HCT116 (cell line): ENCODE measurements around the gene DDX28. TPM values are rescaled to one million over a fixed set of nuclear protein-coding genes. Genes with fewer than 3 reads are reported as not detected.

ENCODE experiments used
- ATAC-seq: fragments of 200-7000 bp; cut with Tn5 transposase; 2 replicates; pipeline ENCODE4 v1.9.1; 2020; ENCODE audit warnings: mild to moderate bottlenecking, moderate library complexity
- BruUV-seq: library from RNA; stranded (reverse); fragments of 400-500 nt; replicated peaks from 2 replicates; lab custom pipeline; 2021; lab: Mats Ljungman, UMichigan
- CTCF ChIA-PET: fragments of 300-600 bp; sonication (Branson Sonifier 250); formaldehyde crosslinking; loops from one replicate; lab custom pipeline; 2021; ENCODE audit warnings: antibody characterized with exemption; lab: Charles Lee
- POLR2A ChIA-PET: fragments of 300-600, 350-600 bp; sonication (Branson Sonifier 250); formaldehyde crosslinking; loops from one replicate; lab custom pipeline; 2021; ENCODE audit warnings: antibody characterized with exemption; lab: Charles Lee
- RAD21 ChIA-PET, 2 experiments: fragments of 300-600 bp; sonication (Branson Sonifier 250); formaldehyde crosslinking; loops; one replicate each; lab custom pipeline; 2023; ENCODE audit warnings: low total read pairs in 2 of 2; ENCODE audit not compliant: uncharacterized antibody in 2 of 2, unreplicated experiment in 2 of 2, low non-redundant PET in 1 of 2; lab: Charles Lee
- DNase-seq: peaks from one replicate; pipeline ENCODE4 v3.0.0-alpha.2; 2010; ENCODE audit warnings: low read depth, low spot score
- H2AFZ ChIP-seq: fragments of 200-600 bp; shearing (Covaris generic), sonication (generic); 2 replicates; pipeline ENCODE4 v1.6.1; 2017; ENCODE audit warnings: low read depth, mixed run types, mixed read lengths, antibody characterized with exemption, low read length; ENCODE audit not compliant: poor library complexity, severe bottlenecking
- H3K27ac ChIP-seq: 2 replicates; pipeline ENCODE4 v1.5.1; 2012; ENCODE audit warnings: low read depth, low read length
- H3K27me3 ChIP-seq: fragments of 200-600 bp; sonication (generic); 2 replicates; pipeline ENCODE4 v1.6.1; 2016; ENCODE audit warnings: mixed run types, low read length, mixed read lengths; ENCODE audit not compliant: insufficient read depth
- H3K36me3 ChIP-seq, 2 experiments: fragments of 200-500 bp in 1 of 2; fragments of 200-600 bp in 1 of 2; sonication (Bioruptor generic) in 1 of 2; sonication (generic) in 1 of 2; 2 replicates each; pipeline versions ENCODE4 v1.5.1 to v1.6.1; 2014 to 2016; ENCODE audit warnings: low read length in 2 of 2, inconsistent platforms in 1 of 2, mixed read lengths in 1 of 2, mixed run types in 1 of 2; ENCODE audit not compliant: insufficient read depth in 2 of 2, control insufficient read depth in 1 of 2
- H3K4me1 ChIP-seq, 2 experiments: fragments of 200-600 bp in 1 of 2; sonication (generic) in 1 of 2; 2 replicates each; pipeline versions ENCODE4 v1.5.1 to v1.6.1; 2012 to 2017; ENCODE audit warnings: low read length in 2 of 2, inconsistent platforms in 1 of 2, mild to moderate bottlenecking in 1 of 2, mixed read lengths in 1 of 2, mixed run types in 1 of 2, moderate library complexity in 1 of 2; ENCODE audit not compliant: insufficient read depth in 2 of 2, control insufficient read depth in 1 of 2
- H3K4me2 ChIP-seq: fragments of 200-600 bp; sonication (generic); 2 replicates; pipeline ENCODE4 v1.6.1; 2017; ENCODE audit warnings: mixed run types, low read length, mixed read lengths
- H3K4me3 ChIP-seq, 2 experiments: fragments of 200-600 bp in 1 of 2; sonication (generic) in 1 of 2; replicated peaks in 1 of 2; 2 replicates each; pipeline ENCODE4 v1.5.1; 2011 to 2016; ENCODE audit warnings: low read length in 2 of 2, control low read depth in 1 of 2, low read depth in 1 of 2, mild to moderate bottlenecking in 1 of 2, mixed read lengths in 1 of 2, mixed run types in 1 of 2
- H3K79me2 ChIP-seq: fragments of 200-600 bp; sonication (generic); 2 replicates; pipeline ENCODE4 v1.6.1; 2017; ENCODE audit warnings: mild to moderate bottlenecking, mixed run types, low read length, moderate library complexity, mixed read lengths; ENCODE audit not compliant: insufficient read depth
- H3K9ac ChIP-seq: fragments of 200-600 bp; sonication (generic); 2 replicates; pipeline ENCODE4 v1.6.1; 2016; ENCODE audit warnings: low read length, mixed read lengths
- H3K9me2 ChIP-seq: fragments of 200-600 bp; sonication (generic), shearing (Covaris generic); 2 replicates; pipeline ENCODE4 v1.6.1; 2017; ENCODE audit warnings: mixed run types, mild to moderate bottlenecking, moderate library complexity; ENCODE audit not compliant: insufficient read depth
- H3K9me3 ChIP-seq, 2 experiments: fragments of 200-500 bp in 1 of 2; fragments of 200-600 bp in 1 of 2; sonication (Bioruptor generic) in 1 of 2; sonication (generic) in 1 of 2; 2 replicates each; pipeline ENCODE4 v1.6.1; 2014 to 2017; ENCODE audit warnings: low read length in 2 of 2, mixed read lengths in 2 of 2, inconsistent platforms in 1 of 2, low read depth in 1 of 2, mild to moderate bottlenecking in 1 of 2, mixed run types in 1 of 2, moderate library complexity in 1 of 2; ENCODE audit not compliant: control insufficient read depth in 1 of 2, insufficient read depth in 1 of 2
- H4K20me1 ChIP-seq: fragments of 200-600 bp; sonication (generic), shearing (Covaris generic); 2 replicates; pipeline ENCODE4 v1.6.1; 2017; ENCODE audit warnings: mixed run types, mild to moderate bottlenecking, moderate library complexity; ENCODE audit not compliant: insufficient read depth
- CBX3 ChIP-seq: IDR thresholded peaks from 2 replicates; pipeline ENCODE4 v1.6.1; 2012; ENCODE audit warnings: low read depth
- CEBPB ChIP-seq: IDR thresholded peaks from 2 replicates; pipeline ENCODE4 v1.6.1; 2012; ENCODE audit warnings: low read depth
- ELF1 ChIP-seq: IDR thresholded peaks from 2 replicates; pipeline ENCODE4 v1.6.1; 2012; ENCODE audit warnings: low read depth, borderline replicate concordance
- EZH2phosphoT487 ChIP-seq: fragments of 200-600 bp; IDR thresholded peaks from 2 replicates; pipeline ENCODE4 v1.6.1; 2018; ENCODE audit warnings: antibody characterized with exemption, borderline replicate concordance
- JUND ChIP-seq: IDR thresholded peaks from 2 replicates; pipeline ENCODE4 v1.6.1; 2012
- POLR2A ChIP-seq: IDR thresholded peaks from 2 replicates; pipeline ENCODE4 v1.7.0; 2011; ENCODE audit warnings: borderline replicate concordance; ENCODE audit not compliant: insufficient read depth, insufficient read length; ENCODE audit errors: extremely low read depth
- POLR2AphosphoS5 ChIP-seq: IDR thresholded peaks from 2 replicates; pipeline ENCODE4 v1.6.1; 2011; ENCODE audit warnings: mild to moderate bottlenecking, low read depth, low read length, moderate library complexity
- RAD21 ChIP-seq: IDR thresholded peaks from 2 replicates; pipeline ENCODE4 v1.6.1; 2012; ENCODE audit warnings: low read depth, mild to moderate bottlenecking
- SIN3A ChIP-seq: IDR thresholded peaks from 2 replicates; pipeline ENCODE4 v1.6.1; 2012; ENCODE audit warnings: low read depth
- SP1 ChIP-seq: IDR thresholded peaks from 2 replicates; pipeline ENCODE4 v1.6.1; 2012; ENCODE audit warnings: low read depth
- SRF ChIP-seq: IDR thresholded peaks from 2 replicates; pipeline ENCODE4 v1.6.1; 2012; ENCODE audit warnings: low read depth
- TCF7L2 ChIP-seq: IDR thresholded peaks from 2 replicates; pipeline ENCODE4 v1.7.0; 2011; ENCODE audit warnings: borderline replicate concordance, inconsistent platforms; ENCODE audit not compliant: insufficient read depth, insufficient read length; ENCODE audit errors: extremely low read depth
- ZFX ChIP-seq: fragments of 450-650 bp; IDR thresholded peaks from 2 replicates; pipeline ENCODE4 v1.6.1; 2017
- intact Hi-C: fragments of 100-400 bp; cut with micrococcal nuclease; formaldehyde crosslinking; loops from 2 replicates; pipeline ENCODE4 v1.10.0; 2022
- total RNA-seq: library from RNA; stranded (reverse); gene quantifications from one replicate; pipeline ENCODE4 v1.2.1, GENCODE V29; 2021; ENCODE audit not compliant: unreplicated experiment
- TF ChIP-seq, protein P1 (sequence below): IDR thresholded peaks from 2 replicates; pipeline ENCODE4 v1.6.1; 2012
- TF ChIP-seq, protein P2 (sequence below): IDR thresholded peaks from 2 replicates; pipeline ENCODE4 v1.6.1; 2012
- TF ChIP-seq, protein P3 (sequence below), 3 experiments: fragments of 200-600 bp in 1 of 3; sonication (generic) in 1 of 3; IDR thresholded peaks in 2 of 3; conservative IDR thresholded peaks in 1 of 3; 2 replicates each; pipeline ENCODE4 v1.5.1; 2012 to 2017; ENCODE audit warnings: low read depth in 2 of 3, low read length in 2 of 3, antibody characterized with exemption in 1 of 3, borderline replicate concordance in 1 of 3, control low read depth in 1 of 3, mild to moderate bottlenecking in 1 of 3, mixed read lengths in 1 of 3, mixed run types in 1 of 3, moderate library complexity in 1 of 3; ENCODE audit not compliant: insufficient read depth in 1 of 3
- TF ChIP-seq, protein P4 (sequence below): IDR thresholded peaks from 2 replicates; pipeline ENCODE4 v1.6.1; 2011; ENCODE audit warnings: mild to moderate bottlenecking, low read length, moderate library complexity; ENCODE audit not compliant: insufficient replicate concordance; ENCODE audit errors: extremely low read depth

Gene DDX28
- total RNA-seq, 1 experiment from 2014 or later, result 13.8 TPM

DNA sequence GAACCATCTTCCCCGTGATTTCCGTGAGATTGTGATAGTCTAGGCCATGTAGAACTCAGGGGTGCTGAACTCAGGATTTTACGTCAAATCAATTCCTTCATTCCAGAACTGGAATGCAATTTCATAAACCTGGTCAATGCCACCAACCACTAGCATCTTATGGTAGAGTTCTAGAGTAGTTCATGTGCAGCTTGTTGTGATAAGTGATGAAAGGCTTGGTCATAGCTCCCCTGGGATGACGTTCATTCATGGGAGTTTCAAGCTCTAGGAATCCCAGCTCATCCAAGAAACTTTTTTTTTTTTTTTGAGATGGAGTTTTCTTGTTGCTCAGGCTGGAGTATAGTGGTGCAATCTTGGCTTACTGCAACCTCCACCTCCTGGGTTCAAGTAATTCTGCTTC is 20.0 kb downstream of the DDX28 start:
- Histone ChIP-seq H3K4me1 (no peaks in the 10 kb centered on the region), H2AFZ (no peak overlapping the region), H3K36me3 (no peaks in the 10 kb centered on the region), H3K9ac (no peak overlapping the region), H3K9me3 (no peaks in the 10 kb centered on the region), H3K4me3 (no peak overlapping the region), H3K9me2 (no peaks in the 10 kb centered on the region), H3K79me2 (no peaks in the 10 kb centered on the region), H4K20me1 (no peaks in the 10 kb centered on the region), H3K27me3 (no peaks in the 10 kb centered on the region), H3K4me2 (no peak overlapping the region), H3K27ac (no peak overlapping the region)
- RAD21 ChIA-PET, result no interaction called here
- no peak for ATAC-seq
- no peak for DNase-seq
- POLR2A ChIA-PET, result no interaction called here
- intact Hi-C loops, result no loop called here
- CTCF ChIA-PET, result interaction anchor here (1.1 kb wide), 1 partner anchor 38 kb away, joined by 5 read pairs; no protein-coding TSS in a partner anchor
- BruUV-seq, result no TSS peak
- TF ChIP-seq SRF, result no peak

DNA sequence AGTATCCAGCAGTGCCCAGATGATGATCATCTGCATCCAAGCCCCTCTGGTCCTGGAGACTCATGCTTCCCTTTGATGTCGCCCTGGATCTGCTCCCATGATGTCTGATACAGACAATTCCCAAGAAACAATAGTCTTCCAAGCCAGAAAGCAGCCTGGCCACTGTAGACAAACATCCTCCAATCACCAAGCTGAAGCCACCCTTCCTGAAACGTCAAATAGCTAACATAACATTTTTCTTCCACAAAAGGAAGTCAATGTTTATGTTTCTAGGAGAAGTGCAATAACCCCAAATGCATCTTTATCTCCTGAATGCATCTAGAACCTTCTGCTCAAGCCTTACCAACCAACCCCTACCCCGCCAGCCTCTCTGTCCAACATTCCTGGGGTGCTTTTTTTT is 22.6 kb downstream of the DDX28 start:
- no peaks in the 10 kb centered on the region for H3K9me3 ChIP-seq
- H3K27me3 ChIP-seq, result no peaks in the 10 kb centered on the region
- H2AFZ ChIP-seq, result no peak overlapping the region
- BruUV-seq, result no TSS peak
- peaks cover 0 to 3% of the 10 kb centered on the region in 2 experiments; a peak in 2 of 4 replicates for H3K4me1 ChIP-seq
- H3K4me3 ChIP-seq, result no peak overlapping the region
- H3K36me3 ChIP-seq, result no peaks in the 10 kb centered on the region
- H3K9me2 ChIP-seq, result no peaks in the 10 kb centered on the region
- ATAC-seq, result no peak
- ChIA-PET RAD21 (no interaction called here), POLR2A (no interaction called here), CTCF (no interaction called here)
- no peaks in the 10 kb centered on the region for H4K20me1 ChIP-seq
- DNase-seq, result no peak
- intact Hi-C loops, result no loop called here
- H3K9ac ChIP-seq, result no peak overlapping the region
- H3K79me2 ChIP-seq, result no peaks in the 10 kb centered on the region
- TF ChIP-seq TCF7L2 (no peak), SIN3A (no peak), POLR2AphosphoS5 (no peak), SP1 (no peak), ELF1 (no peak), CBX3 (no peak), SRF (no peak), EZH2phosphoT487 (no peak), POLR2A (no peak), JUND (no peak), RAD21 (no peak), CEBPB (no peak), ZFX (no peak)
- TF ChIP-seq, protein P1, sequence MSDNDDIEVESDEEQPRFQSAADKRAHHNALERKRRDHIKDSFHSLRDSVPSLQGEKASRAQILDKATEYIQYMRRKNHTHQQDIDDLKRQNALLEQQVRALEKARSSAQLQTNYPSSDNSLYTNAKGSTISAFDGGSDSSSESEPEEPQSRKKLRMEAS, result no peak
- TF ChIP-seq, protein P2, sequence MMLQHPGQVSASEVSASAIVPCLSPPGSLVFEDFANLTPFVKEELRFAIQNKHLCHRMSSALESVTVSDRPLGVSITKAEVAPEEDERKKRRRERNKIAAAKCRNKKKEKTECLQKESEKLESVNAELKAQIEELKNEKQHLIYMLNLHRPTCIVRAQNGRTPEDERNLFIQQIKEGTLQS, result no peak
- TF ChIP-seq, protein P3, sequence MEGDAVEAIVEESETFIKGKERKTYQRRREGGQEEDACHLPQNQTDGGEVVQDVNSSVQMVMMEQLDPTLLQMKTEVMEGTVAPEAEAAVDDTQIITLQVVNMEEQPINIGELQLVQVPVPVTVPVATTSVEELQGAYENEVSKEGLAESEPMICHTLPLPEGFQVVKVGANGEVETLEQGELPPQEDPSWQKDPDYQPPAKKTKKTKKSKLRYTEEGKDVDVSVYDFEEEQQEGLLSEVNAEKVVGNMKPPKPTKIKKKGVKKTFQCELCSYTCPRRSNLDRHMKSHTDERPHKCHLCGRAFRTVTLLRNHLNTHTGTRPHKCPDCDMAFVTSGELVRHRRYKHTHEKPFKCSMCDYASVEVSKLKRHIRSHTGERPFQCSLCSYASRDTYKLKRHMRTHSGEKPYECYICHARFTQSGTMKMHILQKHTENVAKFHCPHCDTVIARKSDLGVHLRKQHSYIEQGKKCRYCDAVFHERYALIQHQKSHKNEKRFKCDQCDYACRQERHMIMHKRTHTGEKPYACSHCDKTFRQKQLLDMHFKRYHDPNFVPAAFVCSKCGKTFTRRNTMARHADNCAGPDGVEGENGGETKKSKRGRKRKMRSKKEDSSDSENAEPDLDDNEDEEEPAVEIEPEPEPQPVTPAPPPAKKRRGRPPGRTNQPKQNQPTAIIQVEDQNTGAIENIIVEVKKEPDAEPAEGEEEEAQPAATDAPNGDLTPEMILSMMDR (IDR thresholded peaks at IDR 0.05 in 2 of 3, conservative IDR thresholded peaks at IDR 0.05 in 1 of 3; ENCODE audit: borderline replicate concordance in 1 of 3, insufficient read depth in 1 of 3, low read depth in 2 of 3, low read length in 2 of 3), result no peak
- TF ChIP-seq, protein P4, sequence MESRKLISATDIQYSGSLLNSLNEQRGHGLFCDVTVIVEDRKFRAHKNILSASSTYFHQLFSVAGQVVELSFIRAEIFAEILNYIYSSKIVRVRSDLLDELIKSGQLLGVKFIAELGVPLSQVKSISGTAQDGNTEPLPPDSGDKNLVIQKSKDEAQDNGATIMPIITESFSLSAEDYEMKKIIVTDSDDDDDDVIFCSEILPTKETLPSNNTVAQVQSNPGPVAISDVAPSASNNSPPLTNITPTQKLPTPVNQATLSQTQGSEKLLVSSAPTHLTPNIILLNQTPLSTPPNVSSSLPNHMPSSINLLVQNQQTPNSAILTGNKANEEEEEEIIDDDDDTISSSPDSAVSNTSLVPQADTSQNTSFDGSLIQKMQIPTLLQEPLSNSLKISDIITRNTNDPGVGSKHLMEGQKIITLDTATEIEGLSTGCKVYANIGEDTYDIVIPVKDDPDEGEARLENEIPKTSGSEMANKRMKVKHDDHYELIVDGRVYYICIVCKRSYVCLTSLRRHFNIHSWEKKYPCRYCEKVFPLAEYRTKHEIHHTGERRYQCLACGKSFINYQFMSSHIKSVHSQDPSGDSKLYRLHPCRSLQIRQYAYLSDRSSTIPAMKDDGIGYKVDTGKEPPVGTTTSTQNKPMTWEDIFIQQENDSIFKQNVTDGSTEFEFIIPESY, result no peak
- H3K4me2 ChIP-seq, result no peak overlapping the region
- H3K27ac ChIP-seq, result no peak overlapping the region
